ENCODE measurements around the gene PDXP. TPM values are rescaled to one million over a fixed set of nuclear protein-coding genes. Genes with fewer than 3 reads are reported as not detected.

Gene PDXP
- total and polyA plus RNA-seq, 2 of the 13 experiments (the other 11 are each of a cell fraction or from before 2014, with no cell fraction given) = 58.2 to 70.6 TPM

GRCh38 chr22:37643225-37643847, 15.2 kb upstream of the PDXP start (continued):
- TF ChIP-seq, protein P1, sequence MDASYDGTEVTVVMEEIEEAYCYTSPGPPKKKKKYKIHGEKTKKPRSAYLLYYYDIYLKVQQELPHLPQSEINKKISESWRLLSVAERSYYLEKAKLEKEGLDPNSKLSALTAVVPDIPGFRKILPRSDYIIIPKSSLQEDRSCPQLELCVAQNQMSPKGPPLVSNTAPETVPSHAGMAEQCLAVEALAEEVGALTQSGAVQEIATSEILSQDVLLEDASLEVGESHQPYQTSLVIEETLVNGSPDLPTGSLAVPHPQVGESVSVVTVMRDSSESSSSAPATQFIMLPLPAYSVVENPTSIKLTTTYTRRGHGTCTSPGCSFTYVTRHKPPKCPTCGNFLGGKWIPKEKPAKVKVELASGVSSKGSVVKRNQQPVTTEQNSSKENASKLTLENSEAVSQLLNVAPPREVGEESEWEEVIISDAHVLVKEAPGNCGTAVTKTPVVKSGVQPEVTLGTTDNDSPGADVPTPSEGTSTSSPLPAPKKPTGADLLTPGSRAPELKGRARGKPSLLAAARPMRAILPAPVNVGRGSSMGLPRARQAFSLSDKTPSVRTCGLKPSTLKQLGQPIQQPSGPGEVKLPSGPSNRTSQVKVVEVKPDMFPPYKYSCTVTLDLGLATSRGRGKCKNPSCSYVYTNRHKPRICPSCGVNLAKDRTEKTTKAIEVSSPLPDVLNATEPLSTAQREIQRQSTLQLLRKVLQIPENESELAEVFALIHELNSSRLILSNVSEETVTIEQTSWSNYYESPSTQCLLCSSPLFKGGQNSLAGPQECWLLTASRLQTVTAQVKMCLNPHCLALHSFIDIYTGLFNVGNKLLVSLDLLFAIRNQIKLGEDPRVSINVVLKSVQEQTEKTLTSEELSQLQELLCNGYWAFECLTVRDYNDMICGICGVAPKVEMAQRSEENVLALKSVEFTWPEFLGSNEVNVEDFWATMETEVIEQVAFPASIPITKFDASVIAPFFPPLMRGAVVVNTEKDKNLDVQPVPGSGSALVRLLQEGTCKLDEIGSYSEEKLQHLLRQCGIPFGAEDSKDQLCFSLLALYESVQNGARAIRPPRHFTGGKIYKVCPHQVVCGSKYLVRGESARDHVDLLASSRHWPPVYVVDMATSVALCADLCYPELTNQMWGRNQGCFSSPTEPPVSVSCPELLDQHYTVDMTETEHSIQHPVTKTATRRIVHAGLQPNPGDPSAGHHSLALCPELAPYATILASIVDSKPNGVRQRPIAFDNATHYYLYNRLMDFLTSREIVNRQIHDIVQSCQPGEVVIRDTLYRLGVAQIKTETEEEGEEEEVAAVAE (CRISPR knock-in tag; IDR thresholded peaks at IDR 0.05; ENCODE audit: borderline replicate concordance) = 0 out of 2 replicates have a peak, but pooled peaks have one; percentile 19
- TF ChIP-seq, protein P2, sequence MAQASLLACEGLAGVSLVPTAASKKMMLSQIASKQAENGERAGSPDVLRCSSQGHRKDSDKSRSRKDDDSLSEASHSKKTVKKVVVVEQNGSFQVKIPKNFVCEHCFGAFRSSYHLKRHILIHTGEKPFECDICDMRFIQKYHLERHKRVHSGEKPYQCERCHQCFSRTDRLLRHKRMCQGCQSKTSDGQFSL (CRISPR knock-in tag; IDR thresholded peaks at IDR 0.05) = no peak
- TF ChIP-seq TOE1 (CRISPR knock-in tag; IDR thresholded peaks at IDR 0.05) = no peak
- TF ChIP-seq, protein P3, sequence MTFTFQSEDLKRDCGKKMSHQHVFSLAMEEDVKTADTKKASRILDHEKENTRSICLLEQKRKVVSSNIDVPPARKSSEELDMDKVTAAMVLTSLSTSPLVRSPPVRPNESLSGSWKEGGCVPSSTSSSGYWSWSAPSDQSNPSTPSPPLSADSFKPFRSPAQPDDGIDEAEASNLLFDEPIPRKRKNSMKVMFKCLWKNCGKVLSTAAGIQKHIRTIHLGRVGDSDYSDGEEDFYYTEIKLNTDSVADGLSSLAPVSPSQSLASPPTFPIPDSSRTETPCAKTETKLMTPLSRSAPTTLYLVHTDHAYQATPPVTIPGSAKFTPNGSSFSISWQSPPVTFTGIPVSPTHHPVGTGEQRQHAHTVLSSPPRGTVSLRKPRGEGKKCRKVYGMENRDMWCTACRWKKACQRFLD (CRISPR knock-in tag; IDR thresholded peaks at IDR 0.05; ENCODE audit: borderline replicate concordance) = no peak
- no peak for TF ChIP-seq ZNF678 (CRISPR knock-in tag; IDR thresholded peaks at IDR 0.05)
- TF ChIP-seq STAG1 (CRISPR knock-in tag; IDR thresholded peaks at IDR 0.05) = peak; percentile 76
- TF ChIP-seq, protein P4, sequence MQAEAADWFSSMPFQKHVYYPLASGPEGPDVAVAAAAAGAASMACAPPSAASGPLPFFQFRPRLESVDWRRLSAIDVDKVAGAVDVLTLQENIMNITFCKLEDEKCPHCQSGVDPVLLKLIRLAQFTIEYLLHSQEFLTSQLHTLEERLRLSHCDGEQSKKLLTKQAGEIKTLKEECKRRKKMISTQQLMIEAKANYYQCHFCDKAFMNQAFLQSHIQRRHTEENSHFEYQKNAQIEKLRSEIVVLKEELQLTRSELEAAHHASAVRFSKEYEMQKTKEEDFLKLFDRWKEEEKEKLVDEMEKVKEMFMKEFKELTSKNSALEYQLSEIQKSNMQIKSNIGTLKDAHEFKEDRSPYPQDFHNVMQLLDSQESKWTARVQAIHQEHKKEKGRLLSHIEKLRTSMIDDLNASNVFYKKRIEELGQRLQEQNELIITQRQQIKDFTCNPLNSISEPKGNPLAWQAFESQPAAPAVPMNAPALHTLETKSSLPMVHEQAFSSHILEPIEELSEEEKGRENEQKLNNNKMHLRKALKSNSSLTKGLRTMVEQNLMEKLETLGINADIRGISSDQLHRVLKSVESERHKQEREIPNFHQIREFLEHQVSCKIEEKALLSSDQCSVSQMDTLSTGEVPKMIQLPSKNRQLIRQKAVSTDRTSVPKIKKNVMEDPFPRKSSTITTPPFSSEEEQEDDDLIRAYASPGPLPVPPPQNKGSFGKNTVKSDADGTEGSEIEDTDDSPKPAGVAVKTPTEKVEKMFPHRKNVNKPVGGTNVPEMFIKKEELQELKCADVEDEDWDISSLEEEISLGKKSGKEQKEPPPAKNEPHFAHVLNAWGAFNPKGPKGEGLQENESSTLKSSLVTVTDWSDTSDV (CRISPR knock-in tag; IDR thresholded peaks at IDR 0.05) = 0 out of 2 replicates have a peak, but pooled peaks have one; percentile 22
- TF ChIP-seq, protein P5, sequence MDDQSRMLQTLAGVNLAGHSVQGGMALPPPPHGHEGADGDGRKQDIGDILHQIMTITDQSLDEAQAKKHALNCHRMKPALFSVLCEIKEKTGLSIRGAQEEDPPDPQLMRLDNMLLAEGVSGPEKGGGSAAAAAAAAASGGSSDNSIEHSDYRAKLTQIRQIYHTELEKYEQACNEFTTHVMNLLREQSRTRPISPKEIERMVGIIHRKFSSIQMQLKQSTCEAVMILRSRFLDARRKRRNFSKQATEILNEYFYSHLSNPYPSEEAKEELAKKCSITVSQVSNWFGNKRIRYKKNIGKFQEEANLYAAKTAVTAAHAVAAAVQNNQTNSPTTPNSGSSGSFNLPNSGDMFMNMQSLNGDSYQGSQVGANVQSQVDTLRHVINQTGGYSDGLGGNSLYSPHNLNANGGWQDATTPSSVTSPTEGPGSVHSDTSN (CRISPR knock-in tag; IDR thresholded peaks at IDR 0.05; ENCODE audit: borderline replicate concordance) = no peak
- TF ChIP-seq RAD21 (CRISPR knock-in tag; IDR thresholded peaks at IDR 0.05) = peak; percentile 90
- peak; percentile 32; the same call in 1 of the 2 replicates for TF ChIP-seq ZNF724P (CRISPR knock-in tag; IDR thresholded peaks at IDR 0.05; ENCODE audit: borderline replicate concordance)
- TF ChIP-seq, protein P6, sequence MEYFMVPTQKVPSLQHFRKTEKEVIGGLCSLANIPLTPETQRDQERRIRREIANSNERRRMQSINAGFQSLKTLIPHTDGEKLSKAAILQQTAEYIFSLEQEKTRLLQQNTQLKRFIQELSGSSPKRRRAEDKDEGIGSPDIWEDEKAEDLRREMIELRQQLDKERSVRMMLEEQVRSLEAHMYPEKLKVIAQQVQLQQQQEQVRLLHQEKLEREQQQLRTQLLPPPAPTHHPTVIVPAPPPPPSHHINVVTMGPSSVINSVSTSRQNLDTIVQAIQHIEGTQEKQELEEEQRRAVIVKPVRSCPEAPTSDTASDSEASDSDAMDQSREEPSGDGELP (IDR thresholded peaks at IDR 0.05; ENCODE audit: borderline replicate concordance, low read depth) = 0 out of 2 replicates have a peak, but pooled peaks have one; percentile 18
- TF ChIP-seq CTCF (CRISPR knock-in tag; IDR thresholded peaks at IDR 0.05) = peak; percentile 92
- TF ChIP-seq ZNF224 (CRISPR knock-in tag; IDR thresholded peaks at IDR 0.05) = 0 out of 2 replicates have a peak, but pooled peaks have one; percentile 64
- TF ChIP-seq PHF21A (CRISPR knock-in tag; IDR thresholded peaks at IDR 0.05) = no peak
- TF ChIP-seq ZNF431 (CRISPR knock-in tag; IDR thresholded peaks at IDR 0.05; ENCODE audit: borderline replicate concordance, low read depth) = no peak

Data from HepG2 (cell line).